Nephron progenitor cell (in vitro differentiated cells): ENCODE data around the gene FXYD4.
A peak's percentile ranks its signal among the peaks of the same experiment; 100 is the strongest.

Experiments
- DNase-seq: peaks from one replicate; pipeline ENCODE4 v3.0.0; 2021
- H3K27ac Mint-ChIP-seq: 2 replicates; pipeline ENCODE4 v1.8.0; 2021; ENCODE audit warnings: mild to moderate bottlenecking, moderate library complexity, mixed read lengths
- H3K27me3 Mint-ChIP-seq: 2 replicates; pipeline ENCODE4 v1.8.0; 2021; ENCODE audit warnings: mild to moderate bottlenecking, low read depth, mixed read lengths; ENCODE audit not compliant: poor library complexity
- H3K36me3 Mint-ChIP-seq: 2 replicates; pipeline ENCODE4 v1.8.0; 2021; ENCODE audit warnings: low read depth, mixed read lengths
- H3K4me1 Mint-ChIP-seq: 2 replicates; pipeline ENCODE4 v1.8.0; 2021; ENCODE audit warnings: mixed read lengths
- H3K4me3 Mint-ChIP-seq: 2 replicates; pipeline ENCODE4 v1.8.0; 2021; ENCODE audit warnings: mild to moderate bottlenecking, moderate library complexity, mixed read lengths
- H3K9me3 Mint-ChIP-seq: 2 replicates; pipeline ENCODE4 v1.8.0; 2021; ENCODE audit warnings: mild to moderate bottlenecking, moderate library complexity, mixed read lengths
- TF ChIP-seq, protein P1 (sequence below): fragments of 200-600 bp; sonication (generic); IDR thresholded peaks from 2 replicates; pipeline ENCODE4 v1.5.0; 2021; ENCODE audit warnings: antibody characterized with exemption

Gene FXYD4

DNA sequence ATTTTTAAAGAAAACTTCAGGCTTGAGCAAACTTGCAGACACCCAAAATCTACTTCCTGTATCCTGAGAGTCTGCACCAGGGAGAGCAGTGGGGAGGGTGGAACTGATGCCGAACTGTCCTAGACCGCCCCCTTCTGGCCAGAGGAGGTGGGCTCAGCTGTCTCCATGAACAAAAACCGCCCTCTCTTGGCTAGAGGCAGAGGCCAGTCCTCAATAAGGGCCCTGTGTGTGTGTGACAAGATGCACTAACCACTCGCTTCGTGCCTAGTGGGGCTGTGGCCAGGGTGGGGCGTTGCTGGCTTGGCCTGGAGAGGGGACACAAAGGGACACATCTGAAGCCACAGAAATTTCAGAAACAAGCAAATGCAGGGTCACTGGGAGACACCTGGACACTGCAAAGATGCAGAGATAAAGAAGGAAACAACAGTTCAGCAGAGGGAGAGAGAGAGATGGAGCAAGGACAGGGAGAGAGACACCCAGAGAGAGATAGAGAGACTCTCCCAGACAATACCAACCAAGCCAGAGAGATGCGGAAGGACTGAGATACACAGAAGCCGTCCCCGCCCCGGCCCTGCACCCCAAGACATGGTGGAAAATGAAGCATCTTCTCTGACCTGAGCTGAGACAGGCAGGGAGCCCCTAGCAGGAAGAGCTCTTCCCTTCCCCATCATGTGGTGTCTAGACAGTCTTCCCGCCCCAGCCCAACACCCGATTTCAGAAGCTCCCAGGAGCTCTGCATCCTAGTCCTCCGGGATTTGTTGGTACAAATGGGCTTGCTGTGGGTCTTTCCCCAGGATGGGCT is 22.7 kb upstream of the FXYD4 start:
- H3K27ac Mint-ChIP-seq, result no peak overlapping the region
- peak; percentile 87 for DNase-seq
- H3K36me3 Mint-ChIP-seq, result no peaks in the 10 kb centered on the region
- H3K9me3 Mint-ChIP-seq, result no peaks in the 10 kb centered on the region
- peaks cover 17% of the 10 kb centered on the region for H3K4me1 Mint-ChIP-seq
- peaks cover 6% of the 10 kb centered on the region for H3K27me3 Mint-ChIP-seq
- TF ChIP-seq, protein P1, sequence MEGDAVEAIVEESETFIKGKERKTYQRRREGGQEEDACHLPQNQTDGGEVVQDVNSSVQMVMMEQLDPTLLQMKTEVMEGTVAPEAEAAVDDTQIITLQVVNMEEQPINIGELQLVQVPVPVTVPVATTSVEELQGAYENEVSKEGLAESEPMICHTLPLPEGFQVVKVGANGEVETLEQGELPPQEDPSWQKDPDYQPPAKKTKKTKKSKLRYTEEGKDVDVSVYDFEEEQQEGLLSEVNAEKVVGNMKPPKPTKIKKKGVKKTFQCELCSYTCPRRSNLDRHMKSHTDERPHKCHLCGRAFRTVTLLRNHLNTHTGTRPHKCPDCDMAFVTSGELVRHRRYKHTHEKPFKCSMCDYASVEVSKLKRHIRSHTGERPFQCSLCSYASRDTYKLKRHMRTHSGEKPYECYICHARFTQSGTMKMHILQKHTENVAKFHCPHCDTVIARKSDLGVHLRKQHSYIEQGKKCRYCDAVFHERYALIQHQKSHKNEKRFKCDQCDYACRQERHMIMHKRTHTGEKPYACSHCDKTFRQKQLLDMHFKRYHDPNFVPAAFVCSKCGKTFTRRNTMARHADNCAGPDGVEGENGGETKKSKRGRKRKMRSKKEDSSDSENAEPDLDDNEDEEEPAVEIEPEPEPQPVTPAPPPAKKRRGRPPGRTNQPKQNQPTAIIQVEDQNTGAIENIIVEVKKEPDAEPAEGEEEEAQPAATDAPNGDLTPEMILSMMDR, result peak; percentile 90
- no peak overlapping the region for H3K4me3 Mint-ChIP-seq

DNA sequence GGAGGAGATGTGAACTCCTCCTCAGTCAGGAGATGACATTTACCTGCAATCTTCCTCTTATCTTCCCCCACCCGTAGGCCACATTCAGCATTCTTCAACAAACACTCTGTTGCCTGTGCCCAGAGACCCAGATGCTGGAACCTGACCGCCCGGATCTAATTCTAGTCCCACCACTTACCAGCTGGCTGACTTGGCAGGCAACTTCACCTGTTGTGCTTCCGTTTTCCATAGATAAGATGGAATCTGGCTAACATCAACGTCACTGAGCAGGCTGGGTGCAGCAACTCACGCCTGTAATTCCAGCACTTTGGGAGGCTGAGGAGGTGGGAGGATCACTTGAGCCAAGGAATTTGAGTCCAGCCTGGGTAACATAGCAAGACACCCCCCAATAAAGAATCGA is 21.3 kb upstream of the FXYD4 start:
- H3K27me3 Mint-ChIP-seq, result peaks cover 10% of the 10 kb centered on the region
- H3K36me3 Mint-ChIP-seq, result no peaks in the 10 kb centered on the region
- DNase-seq, result no peak
- H3K4me3 Mint-ChIP-seq, result no peak overlapping the region
- H3K4me1 Mint-ChIP-seq, result peaks cover 10% of the 10 kb centered on the region
- H3K9me3 Mint-ChIP-seq, result no peaks in the 10 kb centered on the region
- H3K27ac Mint-ChIP-seq, result no peak overlapping the region
- TF ChIP-seq, protein P1, result no peak

DNA sequence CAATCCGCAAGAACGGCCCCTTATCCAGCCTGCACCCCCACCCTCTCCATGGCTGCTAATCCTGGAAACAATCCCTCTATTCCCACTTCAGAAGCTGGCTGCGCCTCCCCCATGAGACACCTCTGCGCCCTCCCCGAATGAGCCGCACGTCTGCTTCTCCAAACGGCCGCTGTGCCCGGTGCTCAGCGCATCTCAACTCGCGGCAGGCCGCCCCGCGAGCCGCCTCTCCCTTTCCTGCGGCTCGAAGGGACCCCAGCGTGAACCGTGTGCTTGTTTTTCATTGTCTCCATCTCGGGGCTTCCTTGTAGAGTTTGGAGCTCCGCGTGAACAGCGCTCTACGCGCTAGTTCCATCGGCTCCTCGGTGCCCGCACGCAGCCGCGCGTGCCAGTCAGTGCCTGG is 20.8 kb upstream of the FXYD4 start:
- DNase-seq, result no peak
- Mint-ChIP-seq H3K27me3 (peaks cover 10% of the 10 kb centered on the region), H3K36me3 (no peaks in the 10 kb centered on the region), H3K4me1 (peaks cover 10% of the 10 kb centered on the region), H3K4me3 (no peak overlapping the region), H3K9me3 (no peaks in the 10 kb centered on the region), H3K27ac (no peak overlapping the region)
- TF ChIP-seq, protein P1, result no peak

DNA sequence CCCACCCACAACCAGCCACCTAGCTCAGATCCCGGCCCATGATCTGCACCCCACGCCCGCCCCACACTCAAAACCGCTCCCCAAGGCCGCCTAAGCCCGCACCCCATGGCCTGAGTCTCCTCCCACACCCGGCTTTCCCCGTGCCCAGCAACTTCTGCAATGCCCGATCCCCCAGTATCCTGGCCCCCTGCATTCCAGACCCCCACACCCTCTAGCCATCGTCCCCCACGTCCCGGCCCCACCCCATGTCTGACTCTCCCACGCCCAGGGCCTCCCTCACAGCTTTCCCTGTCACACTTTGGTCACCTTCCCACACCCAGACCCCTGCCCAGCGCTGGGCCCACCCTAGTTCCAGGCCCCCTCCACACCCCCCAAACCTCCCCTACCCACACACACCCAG is 20.1 kb upstream of the FXYD4 start:
- TF ChIP-seq, protein P1, result no peak
- Mint-ChIP-seq H3K4me1 (peaks cover 10% of the 10 kb centered on the region), H3K36me3 (no peaks in the 10 kb centered on the region), H3K27me3 (peaks cover 10% of the 10 kb centered on the region), H3K27ac (no peak overlapping the region), H3K4me3 (no peak overlapping the region), H3K9me3 (no peaks in the 10 kb centered on the region)
- no peak for DNase-seq

DNA sequence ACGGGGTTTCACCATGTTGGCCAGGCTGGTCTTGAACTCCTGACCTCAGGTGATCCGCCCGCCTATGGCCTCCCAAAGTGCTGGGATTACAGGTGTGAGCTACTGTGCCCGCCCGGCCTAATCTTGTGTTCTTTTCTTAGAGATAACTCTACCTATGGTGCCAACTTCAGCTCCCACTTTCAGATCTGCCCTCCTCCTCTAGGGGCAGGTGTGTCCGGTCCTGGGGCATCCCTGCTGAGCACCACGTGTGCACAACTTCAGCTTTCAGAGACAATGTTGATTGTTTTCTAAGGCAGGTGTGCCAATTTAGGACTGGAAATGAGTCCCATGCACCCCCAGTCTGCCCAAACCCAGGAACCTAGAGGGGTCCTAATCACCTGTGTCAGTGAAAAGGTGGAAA is 18.5 kb upstream of the FXYD4 start:
- H3K9me3 Mint-ChIP-seq, result no peaks in the 10 kb centered on the region
- no peak for DNase-seq
- H3K36me3 Mint-ChIP-seq, result no peaks in the 10 kb centered on the region
- no peak overlapping the region for H3K4me3 Mint-ChIP-seq
- H3K4me1 Mint-ChIP-seq, result peaks cover 9% of the 10 kb centered on the region
- TF ChIP-seq, protein P1, result no peak
- no peak overlapping the region for H3K27ac Mint-ChIP-seq
- peaks cover 11% of the 10 kb centered on the region for H3K27me3 Mint-ChIP-seq
